SK-N-SH (cell line): ENCODE measurements around the gene GSTA5.

Experiments
- CTCF ChIP-seq: fragments of 200-600 bp; sonication (generic); IDR thresholded peaks from 2 replicates; pipeline ENCODE4 v1.6.1; 2017; ENCODE audit warnings: antibody characterized with exemption, mild to moderate bottlenecking, moderate library complexity
- POLR2AphosphoS5 ChIP-seq: IDR thresholded peaks from 2 replicates; pipeline ENCODE4 v1.6.1; 2012; ENCODE audit warnings: low read depth, low read length

GRCh38 chr6:52787917-52788316 is 52.7 kb downstream of the GSTA5 start:
- TF ChIP-seq CTCF (no peak), POLR2AphosphoS5 (no peak)
